Peyer's patch (tissue), 4 donors: ENCODE measurements around the gene MICOS13. TPM values are rescaled to one million over a fixed set of nuclear protein-coding genes. Genes with fewer than 3 reads are reported as not detected.
A peak's percentile ranks its signal among the peaks of the same experiment; 100 is the strongest.

Source experiments
- DNase-seq, 3 donors: peaks; one replicate each; pipeline ENCODE4 v3.0.0-alpha.2; 2017 to 2019
- H3K27ac ChIP-seq, 4 donors: fragments of 200-600 bp; sonication (generic); one replicate each; pipeline ENCODE4 v1.5.1; 2016 to 2019
- H3K27me3 ChIP-seq, 2 donors: fragments of 200-600 bp; sonication (generic); one replicate each; pipeline ENCODE4 v1.5.1; 2019
- H3K36me3 ChIP-seq, 3 donors: fragments of 200-600 bp; sonication (generic); one replicate each; pipeline ENCODE4 v1.5.1; 2016 to 2019
- H3K4me1 ChIP-seq, 4 donors: fragments of 200-600 bp; sonication (generic); one replicate each; pipeline ENCODE4 v1.5.1; 2016 to 2019
- H3K4me3 ChIP-seq, 4 donors: fragments of 200-600 bp; sonication (generic); 1 replicate in 3 of 4; 2 replicates in 1 of 4; pipeline ENCODE4 v1.5.1; 2016 to 2019; ENCODE audit warnings: mild to moderate bottlenecking in 1 of 4
- H3K9me3 ChIP-seq, 4 donors: fragments of 200-600 bp; sonication (generic); one replicate each; pipeline ENCODE4 v1.5.1; 2016 to 2019; ENCODE audit warnings: mild to moderate bottlenecking in 1 of 4
- CTCF ChIP-seq, 6 experiments: fragments of 450-650 bp in 4 of 6; fragments of 200-600 bp in 2 of 6; sonication (generic) in 1 of 6; IDR thresholded peaks; one replicate each; pipeline ENCODE4 v1.5.1; 2017 to 2019; ENCODE audit warnings: antibody characterized with exemption in 6 of 6, mild to moderate bottlenecking in 3 of 6, moderate library complexity in 1 of 6
- POLR2A ChIP-seq, 2 donors: fragments of 450-650 bp; IDR thresholded peaks; one replicate each; pipeline ENCODE4 v1.5.1; 2017; ENCODE audit warnings: antibody characterized with exemption in 2 of 2, mild to moderate bottlenecking in 2 of 2, moderate library complexity in 2 of 2
- total RNA-seq, 4 donors: library from RNA; depleted of rRNA; stranded (reverse); fragments of >200 nt; gene quantifications; one replicate each; pipeline ENCODE4 v1.1.0, GENCODE V29; 2016

The MICOS13 gene
- 10 to 100 TPM; 11.6 to 48.0 (median 40.0) TPM for total RNA-seq

- peak; percentile 98 to 100 (median 99) for DNase-seq
- no peaks in the 10 kb centered on the region for H3K36me3 ChIP-seq
- peak in 1 of 6 experiments; percentile 1 for TF ChIP-seq CTCF (IDR thresholded peaks at IDR 0.05)
- peak; percentile 30 to 61 for TF ChIP-seq POLR2A (IDR thresholded peaks at IDR 0.05)
These were observed at the start of gene MICOS13, which contains the start of gene HSD11B1L for GRCh38 chr19:5680437-5681368. MICOS13 (minus strand) TSS chr19:5680516; CDS start chr19:5680486, 30 bp downstream. HSD11B1L (plus strand) TSS chr19:5681027; CDS start chr19:5684833, 3,806 bp downstream.

GRCh38 chr19:5727453-5728050 is 47.2 kb upstream of the MICOS13 start:
- no peak for TF ChIP-seq CTCF (IDR thresholded peaks at IDR 0.05)
- Histone ChIP-seq H3K9me3 (peaks cover 0 to 7% (median 0%) of the 10 kb centered on the region in 4 donors), H3K27ac (no peak overlapping the region), H3K36me3 (no peaks in the 10 kb centered on the region), H3K27me3 (no peaks in the 10 kb centered on the region), H3K4me1 (no peaks in the 10 kb centered on the region), H3K4me3 (no peak overlapping the region)
- DNase-seq: no peak

More at GRCh38 chr19:5680437-5681368, at the start of gene MICOS13, which contains the start of gene HSD11B1L:
- Histone ChIP-seq H3K27ac (peak within 1 kb of the TSS; percentile 83 to 94 (median 93)), H3K9me3 (no peaks in the 10 kb centered on the region), H3K27me3 (no peaks in the 10 kb centered on the region), H3K4me1 (peaks cover 0 to 16% (median 10%) of the 10 kb centered on the region in 4 donors), H3K4me3 (peak within 1 kb of the TSS; percentile 79 to 98 (median 89))

GRCh38 chr19:5719961-5720790 is 39.9 kb upstream of the MICOS13 start, which contains the start of the genes CATSPERD and LONP1:
CATSPERD (plus strand) TSS chr19:5720637; CDS start chr19:5720738, 101 bp downstream.
LONP1 (minus strand) TSS chr19:5720146; CDS start chr19:5720132, 14 bp downstream.
- TF ChIP-seq POLR2A (IDR thresholded peaks at IDR 0.05) (peak; percentile 49 to 58), CTCF (IDR thresholded peaks at IDR 0.05) (peak; percentile 91 to 98 (median 94))
- H3K9me3 ChIP-seq: no peaks in the 10 kb centered on the region
- H3K27ac ChIP-seq: peak within 1 kb of the TSS; percentile 90 to 97 (median 94)
- H3K4me3 ChIP-seq: peak within 1 kb of the TSS; percentile 78 to 100 (median 98)
- no peaks in the 10 kb centered on the region for H3K27me3 ChIP-seq
- H3K36me3 ChIP-seq: no peaks in the 10 kb centered on the region
- DNase-seq: peak; percentile 97 to 99 (median 99)
- H3K4me1 ChIP-seq: peaks cover 0 to 17% (median 10%) of the 10 kb centered on the region in 4 donors

GRCh38 chr19:5719274-5719960 is 39.1 kb upstream of the MICOS13 start:
- no peaks in the 10 kb centered on the region for H3K36me3 ChIP-seq
- H3K9me3 ChIP-seq: no peaks in the 10 kb centered on the region
- no peaks in the 10 kb centered on the region for H3K27me3 ChIP-seq
- peaks cover 0 to 17% (median 10%) of the 10 kb centered on the region in 4 donors for H3K4me1 ChIP-seq
- peak overlapping the region; percentile 78 to 100 (median 98) for H3K4me3 ChIP-seq
- H3K27ac ChIP-seq: peak overlapping the region; percentile 90 to 97 (median 94)
- DNase-seq: peak in 1 of 3 donors; percentile 61
- TF ChIP-seq CTCF (IDR thresholded peaks at IDR 0.05): no peak
- no peak for TF ChIP-seq POLR2A (IDR thresholded peaks at IDR 0.05)
